Mononuclear cell (primary cell): ENCODE results near the gene CFAP97. TPM values are rescaled to one million over a fixed set of nuclear protein-coding genes. Genes with fewer than 3 reads are reported as not detected.
"Not testable (repeated sequence)": the region's sequence is repeated elsewhere in the genome, so short reads cannot be mapped to it uniquely, and the experiment has no call there.

Experiments
- H3K27me3 ChIP-seq: 2 replicates; pipeline ENCODE4 v1.6.0; 2011; ENCODE audit warnings: low read length, control low read depth; ENCODE audit not compliant: insufficient read depth
- H3K4me1 ChIP-seq: 2 replicates; pipeline ENCODE4 v1.5.1; 2011; ENCODE audit warnings: mild to moderate bottlenecking, low read length, control low read depth; ENCODE audit not compliant: insufficient read depth
- H3K4me3 ChIP-seq: 2 replicates; pipeline ENCODE4 v1.5.1; 2011; ENCODE audit warnings: mild to moderate bottlenecking, low read length, moderate library complexity
- H3K9me3 ChIP-seq: 2 replicates; pipeline ENCODE4 v1.5.1; 2011; ENCODE audit warnings: low read depth, mild to moderate bottlenecking, control low read depth, low read length
- total RNA-seq: library from RNA; depleted of rRNA; stranded (reverse); fragments of >200 nt; gene quantifications from one replicate; pipeline ENCODE4 v1.2.3, GENCODE V29; 2012

The CFAP97 gene
- total RNA-seq, 1 donor: 25.5 TPM

- H3K9me3 ChIP-seq: no peaks in the 10 kb centered on the region
- peaks cover 44% of the 10 kb centered on the region for H3K27me3 ChIP-seq
- peaks cover 16% of the 10 kb centered on the region for H3K4me1 ChIP-seq
- H3K4me3 ChIP-seq: no peak overlapping the region
These were observed 7.8 kb upstream of the CFAP97 start for GRCh38 chr4:185211641-185212040.

DNA sequence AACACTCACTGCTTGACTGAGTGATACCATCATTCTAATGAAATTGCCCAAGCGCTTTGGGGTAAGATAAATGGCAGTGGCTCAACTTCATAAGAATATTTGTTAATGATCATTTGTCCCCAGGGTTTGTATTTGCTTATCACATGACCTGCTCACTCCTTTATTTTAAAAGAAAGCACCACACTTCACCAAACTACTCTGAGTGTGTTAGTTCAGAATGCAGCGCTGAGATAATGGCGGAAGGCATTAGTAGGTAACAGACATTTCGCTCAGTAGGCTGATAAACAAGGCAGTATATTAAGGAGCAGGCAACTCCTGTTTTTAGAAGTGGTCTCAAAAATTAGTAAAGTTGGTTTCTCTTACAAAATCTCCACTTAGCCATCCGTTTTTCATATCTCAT lies 7.2 kb upstream of the CFAP97 start:
- Histone ChIP-seq H3K27me3 (peaks cover 44% of the 10 kb centered on the region), H3K4me1 (peaks cover 16% of the 10 kb centered on the region), H3K9me3 (no peaks in the 10 kb centered on the region), H3K4me3 (no peak overlapping the region)

GRCh38 chr4:185210102-185210981 lies 6.5 kb upstream of the CFAP97 start:
- Histone ChIP-seq H3K9me3 (no peaks in the 10 kb centered on the region), H3K27me3 (peaks cover 44% of the 10 kb centered on the region), H3K4me1 (peaks cover 20% of the 10 kb centered on the region), H3K4me3 (peak overlapping the region; percentile 49)

GRCh38 chr4:185209852-185210101 lies 6.0 kb upstream of the CFAP97 start:
- Histone ChIP-seq H3K27me3 (peaks cover 44% of the 10 kb centered on the region), H3K4me3 (peak overlapping the region; percentile 49), H3K4me1 (peaks cover 26% of the 10 kb centered on the region)
- not testable (repeated sequence) for H3K9me3 ChIP-seq

- H3K4me3 ChIP-seq: peak within 1 kb of the TSS; percentile 49
These were observed 5.4 kb upstream of the CFAP97 start, which contains the start of gene SNX25 for GRCh38 chr4:185209031-185209851. TSS of gene SNX25 (plus strand) at chr4:185209598. CDS start at chr4:185209827, 229 bp downstream.

DNA sequence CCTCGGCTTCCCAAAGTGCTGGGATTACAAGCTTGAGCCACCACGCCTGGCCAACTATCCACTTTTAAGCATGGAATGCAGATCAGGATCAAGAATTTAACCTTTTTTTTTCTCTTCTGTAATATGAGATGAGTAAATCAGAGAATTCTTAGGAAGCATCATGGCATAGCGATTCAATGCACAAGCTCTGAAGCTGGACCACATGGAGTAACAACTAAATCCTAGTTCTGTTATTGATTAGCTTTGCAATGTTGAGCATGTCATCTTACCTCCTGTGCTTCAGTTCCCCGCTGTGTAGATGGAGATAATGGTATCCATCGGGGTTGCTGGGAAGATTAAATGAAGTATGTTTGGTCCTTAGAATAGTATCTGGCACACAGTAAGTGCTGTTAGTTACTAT lies 3.7 kb upstream of the CFAP97 start:
- Histone ChIP-seq H3K27me3 (peaks cover 30% of the 10 kb centered on the region), H3K4me1 (peaks cover 40% of the 10 kb centered on the region), H3K4me3 (no peak overlapping the region), H3K9me3 (no peaks in the 10 kb centered on the region)

More at GRCh38 chr4:185209031-185209851, 5.4 kb upstream of the CFAP97 start, which contains the start of gene SNX25:
- H3K27me3 ChIP-seq: peaks cover 44% of the 10 kb centered on the region
- no peaks in the 10 kb centered on the region for H3K9me3 ChIP-seq
- H3K4me1 ChIP-seq: peaks cover 31% of the 10 kb centered on the region

GRCh38 chr4:185205697-185206342 lies 2.0 kb upstream of the CFAP97 start:
- H3K4me3 ChIP-seq: no peak overlapping the region
- H3K9me3 ChIP-seq: no peaks in the 10 kb centered on the region
- H3K4me1 ChIP-seq: peaks cover 47% of the 10 kb centered on the region
- H3K27me3 ChIP-seq: peaks cover 13% of the 10 kb centered on the region

DNA sequence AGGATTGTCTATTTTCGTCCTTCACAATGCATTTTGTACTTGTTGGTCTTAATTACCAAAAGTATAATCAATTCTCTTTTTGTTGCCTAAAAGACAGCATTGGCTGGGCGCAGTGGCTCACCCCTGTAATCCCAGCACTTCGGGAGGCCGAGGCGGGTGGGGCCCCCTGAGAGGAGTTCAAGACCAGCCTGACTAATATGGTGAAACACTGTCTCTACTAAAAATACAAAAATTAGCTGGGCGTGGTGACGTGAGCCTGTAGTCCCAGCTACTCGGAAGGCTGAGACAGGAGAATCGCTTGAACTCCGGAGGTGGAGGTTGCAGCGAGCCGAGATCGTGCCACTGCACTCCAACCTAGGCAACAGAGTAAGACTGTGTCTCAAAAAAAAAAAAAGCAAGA lies 1.3 kb upstream of the CFAP97 start:
- H3K27me3 ChIP-seq, H3K9me3 ChIP-seq, H3K4me3 ChIP-seq: not testable (repeated sequence)
- peaks cover 42% of the 10 kb centered on the region for H3K4me1 ChIP-seq

DNA sequence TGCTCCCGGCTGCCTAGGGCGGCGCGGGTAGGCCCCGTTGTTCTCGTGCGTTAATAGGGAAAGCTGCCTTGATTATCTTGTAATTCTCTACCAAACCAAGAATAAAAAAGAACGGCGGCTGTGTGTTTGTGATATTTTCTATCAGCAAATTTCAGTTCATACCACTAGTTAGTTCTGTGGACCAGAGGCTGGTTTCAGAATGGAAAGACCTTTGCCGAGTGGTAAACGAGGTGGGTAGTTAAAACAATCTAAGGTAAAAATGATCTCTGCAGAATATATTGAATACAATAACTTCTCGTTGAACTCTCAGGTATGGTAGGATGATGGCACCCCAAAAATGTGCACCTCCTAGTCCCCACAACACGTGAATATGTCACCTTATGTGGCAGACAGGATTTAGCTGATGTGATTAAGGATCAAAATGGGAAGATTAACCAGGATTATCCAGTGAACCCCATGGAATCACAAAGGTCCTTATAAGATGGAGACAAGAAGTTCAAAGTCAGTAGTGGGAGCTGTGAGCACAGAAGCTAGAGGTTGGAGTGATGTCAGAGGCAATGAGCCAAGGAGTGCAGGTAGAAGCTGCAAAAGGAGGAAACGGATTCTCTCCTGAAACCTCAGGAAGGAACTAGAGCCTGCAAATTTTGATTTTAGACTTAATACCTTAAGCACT lies 574 bp upstream of the CFAP97 start:
- Histone ChIP-seq H3K27me3 (peaks cover 8% of the 10 kb centered on the region), H3K4me1 (peaks cover 42% of the 10 kb centered on the region), H3K9me3 (no peaks in the 10 kb centered on the region), H3K4me3 (peak overlapping the region; percentile 56)

- Histone ChIP-seq H3K4me1 (peaks cover 36% of the 10 kb centered on the region), H3K4me3 (peak overlapping the region; percentile 56), H3K27me3 (no peaks in the 10 kb centered on the region), H3K9me3 (no peaks in the 10 kb centered on the region)
These were observed 765 bp downstream of the CFAP97 start for GRCh38 chr4:185202984-185203485.

GRCh38 chr4:185201977-185202962 lies 1.5 kb downstream of the CFAP97 start:
- Histone ChIP-seq H3K9me3 (no peaks in the 10 kb centered on the region), H3K4me1 (peaks cover 36% of the 10 kb centered on the region), H3K27me3 (no peaks in the 10 kb centered on the region), H3K4me3 (no peak overlapping the region)

DNA sequence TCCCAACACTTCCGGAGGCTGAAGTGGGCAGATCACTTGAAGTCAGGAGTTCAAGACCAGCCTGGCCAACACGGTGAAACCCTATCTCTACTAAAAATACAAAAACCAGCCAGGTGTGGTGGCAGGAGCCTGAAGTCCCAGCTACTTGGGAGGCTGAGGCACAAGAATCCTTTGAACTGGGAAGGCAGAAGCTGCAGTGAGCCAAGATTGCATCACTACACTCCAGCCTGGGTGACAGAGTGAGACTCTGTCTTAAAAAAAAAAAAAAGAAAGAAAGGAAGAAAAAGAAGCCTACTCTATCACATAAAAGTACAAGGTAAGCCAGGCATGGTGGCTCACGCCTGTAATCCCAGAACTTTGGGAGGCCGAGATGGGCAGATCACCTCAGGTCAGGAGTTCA lies 5.6 kb downstream of the CFAP97 start:
- peaks cover 15% of the 10 kb centered on the region for H3K4me1 ChIP-seq
- not testable (repeated sequence) for H3K4me3 ChIP-seq, H3K27me3 ChIP-seq, H3K9me3 ChIP-seq

GRCh38 chr4:185196437-185196836 lies 7.4 kb downstream of the CFAP97 start:
- H3K27me3 ChIP-seq: no peaks in the 10 kb centered on the region
- H3K9me3 ChIP-seq: no peaks in the 10 kb centered on the region
- no peaks in the 10 kb centered on the region for H3K4me1 ChIP-seq
- no peak overlapping the region for H3K4me3 ChIP-seq
